HCEC 1CT (cell line): Measurements from ENCODE around the gene FSTL4.
"Not testable (repeated sequence)": the region's sequence is repeated elsewhere in the genome, so short reads cannot be mapped to it uniquely, and the experiment has no call there.

Experiments used
- DNase-seq: peaks from one replicate; pipeline ENCODE4 v3.0.0-alpha.2; 2017

The FSTL4 gene

DNA sequence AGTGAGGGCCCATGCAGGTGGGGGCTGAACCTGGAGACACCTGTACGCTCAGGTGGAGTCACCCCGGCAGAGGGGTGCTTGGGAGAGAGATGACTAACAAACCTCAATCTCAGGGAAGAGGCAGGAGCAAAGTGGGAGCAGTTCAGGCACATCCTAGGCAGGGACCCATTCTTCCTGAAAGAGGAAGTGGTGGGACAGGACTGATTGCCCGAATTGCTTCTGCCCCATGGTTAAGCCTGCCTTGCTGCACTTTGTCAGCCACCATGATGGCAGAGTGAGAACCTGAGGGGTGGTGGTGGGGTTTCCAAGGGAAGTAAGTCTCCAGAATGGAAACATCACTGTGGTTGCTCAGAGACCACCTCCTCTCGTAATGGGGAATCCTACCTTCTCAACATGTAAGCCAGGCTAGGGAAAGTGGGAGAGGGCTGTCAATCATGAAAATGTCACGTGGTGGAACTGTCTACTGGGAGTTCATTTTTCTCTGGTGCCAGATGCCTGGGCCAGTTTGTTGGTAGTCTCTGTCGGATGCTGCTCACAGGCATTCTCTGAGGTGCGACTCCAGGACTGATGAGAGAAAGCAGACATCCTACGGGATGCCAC is 410.2 kb downstream of the FSTL4 start:
- no peak for DNase-seq

DNA sequence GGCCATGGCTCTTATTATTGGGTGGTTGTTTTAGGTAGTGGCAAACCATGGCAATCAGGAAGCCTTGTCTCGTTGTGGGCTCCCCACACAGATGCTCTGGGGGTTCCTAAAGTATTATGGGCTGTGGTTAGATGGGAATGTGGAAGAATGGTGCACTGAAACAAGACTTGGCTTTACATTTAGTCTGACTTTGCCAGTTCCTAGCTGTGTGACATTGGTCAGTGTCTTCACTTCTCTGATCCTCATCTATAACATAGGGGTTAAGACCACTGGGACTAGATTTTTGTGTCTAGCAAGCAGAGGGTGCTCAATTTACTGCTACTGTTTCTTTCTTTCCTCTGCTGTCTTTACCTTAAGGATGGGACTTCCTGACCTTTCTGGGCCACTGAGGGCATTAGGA is 411.0 kb downstream of the FSTL4 start:
- DNase-seq: no peak

DNA sequence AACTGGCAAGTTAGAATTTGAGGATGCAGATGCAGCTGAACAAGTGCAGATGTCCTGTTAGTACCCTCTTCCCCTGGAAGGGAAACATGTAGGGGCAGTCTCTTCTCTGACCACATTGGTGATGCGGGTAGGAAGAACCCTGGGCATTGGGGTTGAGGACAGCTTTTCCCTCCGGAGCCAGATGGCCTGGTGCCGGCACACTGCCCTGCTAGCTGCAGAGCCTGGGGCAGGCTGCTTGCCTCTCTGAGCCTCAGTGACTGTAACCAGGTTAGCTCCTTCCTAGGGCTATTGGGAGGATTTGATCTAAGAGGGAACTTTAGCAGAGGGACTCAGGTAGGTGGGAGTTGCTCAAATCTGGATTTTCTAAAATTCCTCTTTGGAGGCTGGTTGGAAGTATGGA is 412.1 kb downstream of the FSTL4 start:
- DNase-seq: no peak

DNA sequence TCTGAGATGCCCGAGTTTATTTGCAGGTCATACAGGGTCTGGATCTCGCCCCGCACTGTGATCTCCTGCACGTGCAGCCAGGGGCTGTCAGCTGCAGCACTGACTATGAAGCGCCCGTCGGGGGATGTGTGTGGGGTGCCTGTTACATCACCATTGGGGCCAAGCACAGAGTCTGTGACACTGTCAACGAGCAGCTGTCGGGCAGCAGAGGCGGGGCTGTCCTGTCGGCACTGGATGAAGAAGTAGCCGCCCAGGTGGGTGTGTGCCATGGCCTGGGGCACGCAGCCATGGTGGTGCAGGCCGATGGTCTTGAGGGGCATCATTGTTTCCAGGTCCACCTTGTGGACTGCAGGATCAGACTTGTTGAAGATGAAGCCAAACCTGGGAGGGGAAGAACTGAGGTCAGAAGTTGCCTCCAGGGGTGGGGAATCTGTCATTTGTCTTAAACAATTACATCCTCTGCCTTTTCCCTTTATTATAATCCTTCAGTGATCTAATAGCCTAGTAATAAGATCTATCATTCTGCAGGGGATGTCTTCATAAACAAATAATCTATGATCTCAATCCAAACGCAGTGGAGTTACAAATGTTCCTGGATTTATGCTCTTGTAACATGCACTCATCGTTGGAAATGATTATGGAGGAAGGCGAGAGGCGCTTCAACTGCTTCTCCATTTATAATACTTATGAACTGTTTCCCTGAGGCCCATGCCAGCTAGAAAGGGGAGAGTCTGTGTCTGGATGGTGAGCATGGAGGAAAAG is 412.7 kb downstream of the FSTL4 start:
- DNase-seq: no peak

- no peak for DNase-seq
Observed at GRCh38 chr5:133198511-133198910, 413.8 kb downstream of the FSTL4 start.

- no peak for DNase-seq
Observed at GRCh38 chr5:133196441-133197085, 415.8 kb downstream of the FSTL4 start.

DNA sequence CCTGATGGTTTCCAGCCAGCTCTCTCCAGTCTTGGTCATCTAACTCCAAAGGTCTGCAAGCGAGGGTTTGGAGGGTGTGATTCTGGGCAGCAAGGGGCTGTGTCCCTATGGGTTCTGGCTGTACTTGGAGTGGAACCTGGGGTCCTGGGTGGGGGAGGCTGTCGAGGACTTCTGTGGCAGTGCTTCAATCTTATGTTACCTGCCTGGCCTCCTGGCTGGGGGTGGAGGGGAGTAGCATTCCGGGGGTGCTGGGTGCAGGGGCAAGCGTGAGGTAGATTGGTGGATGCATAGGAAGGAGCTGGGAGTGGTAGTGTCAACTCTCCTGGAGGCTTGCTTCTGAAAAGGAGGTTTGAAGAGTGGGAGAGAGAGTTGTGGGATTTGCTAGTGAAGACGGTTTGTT is 417.1 kb downstream of the FSTL4 start:
- no peak for DNase-seq

- no peak for DNase-seq
Observed at GRCh38 chr5:133193794-133194193, 418.5 kb downstream of the FSTL4 start.

DNA sequence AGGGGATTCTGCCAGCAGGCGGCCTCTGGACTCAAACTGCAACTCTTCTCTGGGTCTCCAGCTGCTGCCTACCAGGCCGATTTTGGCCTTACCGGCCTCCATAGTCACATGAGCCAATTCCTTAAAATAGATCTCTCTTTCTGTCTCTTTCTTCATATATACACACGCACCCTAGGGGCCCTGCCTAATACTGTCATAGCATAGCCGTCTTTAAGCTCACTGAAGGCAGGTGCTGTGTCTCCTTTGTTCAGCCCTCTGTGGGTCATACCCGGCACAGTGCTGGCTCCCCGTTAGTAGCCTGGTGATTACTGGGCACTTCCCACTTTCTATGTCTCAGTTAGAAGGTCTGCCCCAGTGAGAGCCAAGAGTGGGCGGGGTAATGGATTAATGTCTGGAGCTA is 419.6 kb downstream of the FSTL4 start:
- no peak for DNase-seq

- no peak for DNase-seq
Observed at GRCh38 chr5:133189881-133190280, 422.5 kb downstream of the FSTL4 start.

- no peak for DNase-seq
Observed at GRCh38 chr5:133179405-133179804, 432.9 kb downstream of the FSTL4 start.

DNA sequence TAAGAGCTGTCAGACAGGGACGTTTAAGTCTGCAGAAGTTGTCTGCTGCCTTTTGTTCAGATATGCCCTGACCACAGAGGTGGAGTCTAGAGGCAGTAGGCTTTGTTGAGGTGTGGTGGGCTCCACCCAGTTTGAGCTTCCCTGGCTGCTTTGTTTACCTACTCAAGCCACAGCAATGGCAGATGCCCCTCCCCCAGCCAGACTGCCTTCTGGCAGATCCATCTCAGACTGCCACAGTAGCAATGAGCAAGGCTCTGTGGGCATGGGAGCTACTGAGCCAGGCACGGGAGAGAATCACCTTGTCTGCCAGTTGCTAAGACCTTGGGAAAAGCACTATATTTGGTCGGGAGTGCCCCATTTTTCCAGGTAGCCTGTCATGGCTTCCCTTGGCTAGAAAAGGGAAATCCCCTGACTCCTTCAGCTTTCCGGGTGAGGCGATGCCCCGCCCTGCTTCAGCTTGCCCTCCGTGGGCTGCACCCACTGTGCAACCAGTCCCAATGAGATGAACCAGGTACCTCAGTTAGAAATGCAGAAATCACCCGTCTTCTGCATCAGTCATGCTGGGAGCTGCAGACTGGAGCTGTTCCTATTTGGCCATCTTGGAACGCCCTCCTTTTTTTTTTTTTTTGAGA is 441.5 kb downstream of the FSTL4 start:
- not testable (repeated sequence) for DNase-seq

DNA sequence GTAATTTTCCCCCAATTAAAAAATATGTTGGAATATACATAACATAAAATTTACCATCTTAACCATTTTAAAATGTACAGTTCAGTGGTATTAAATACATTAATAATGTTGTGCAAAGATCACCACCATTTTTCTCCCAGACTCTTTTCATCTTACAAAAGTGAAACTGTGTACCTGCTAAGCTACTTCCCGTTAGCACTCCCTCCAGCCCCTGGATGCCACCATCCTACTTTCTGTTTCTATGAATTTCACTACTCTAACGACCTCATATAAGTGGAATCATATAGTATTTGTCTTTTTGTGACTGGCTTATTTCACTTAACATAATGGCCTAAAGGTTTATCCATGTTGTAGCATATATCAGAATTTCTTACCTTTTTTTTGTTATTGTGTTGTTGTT is 447.6 kb downstream of the FSTL4 start:
- no peak for DNase-seq

GRCh38 chr5:133163839-133164238 is 448.5 kb downstream of the FSTL4 start:
- no peak for DNase-seq

DNA sequence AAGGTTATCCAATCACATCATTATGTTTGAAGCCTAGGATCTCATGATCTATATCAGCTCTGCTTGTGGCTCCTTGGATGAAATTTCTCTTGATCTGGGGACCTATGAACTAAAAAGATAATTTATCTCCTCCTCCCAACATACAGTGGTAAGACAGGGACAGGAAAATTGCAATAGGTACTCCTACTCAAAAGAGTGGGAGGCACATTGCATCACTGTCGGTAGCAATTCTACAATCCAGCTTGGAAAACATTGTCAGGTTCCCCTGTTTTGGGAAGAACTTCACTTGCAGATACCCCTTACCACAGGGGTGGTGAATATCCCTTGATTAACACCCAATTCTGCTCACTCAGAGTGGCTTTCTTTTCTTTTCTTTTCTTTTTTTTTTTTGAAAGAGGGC is 452.8 kb downstream of the FSTL4 start:
- no peak for DNase-seq

- DNase-seq: no peak
Observed at GRCh38 chr5:133155326-133155969, 456.9 kb downstream of the FSTL4 start.

DNA sequence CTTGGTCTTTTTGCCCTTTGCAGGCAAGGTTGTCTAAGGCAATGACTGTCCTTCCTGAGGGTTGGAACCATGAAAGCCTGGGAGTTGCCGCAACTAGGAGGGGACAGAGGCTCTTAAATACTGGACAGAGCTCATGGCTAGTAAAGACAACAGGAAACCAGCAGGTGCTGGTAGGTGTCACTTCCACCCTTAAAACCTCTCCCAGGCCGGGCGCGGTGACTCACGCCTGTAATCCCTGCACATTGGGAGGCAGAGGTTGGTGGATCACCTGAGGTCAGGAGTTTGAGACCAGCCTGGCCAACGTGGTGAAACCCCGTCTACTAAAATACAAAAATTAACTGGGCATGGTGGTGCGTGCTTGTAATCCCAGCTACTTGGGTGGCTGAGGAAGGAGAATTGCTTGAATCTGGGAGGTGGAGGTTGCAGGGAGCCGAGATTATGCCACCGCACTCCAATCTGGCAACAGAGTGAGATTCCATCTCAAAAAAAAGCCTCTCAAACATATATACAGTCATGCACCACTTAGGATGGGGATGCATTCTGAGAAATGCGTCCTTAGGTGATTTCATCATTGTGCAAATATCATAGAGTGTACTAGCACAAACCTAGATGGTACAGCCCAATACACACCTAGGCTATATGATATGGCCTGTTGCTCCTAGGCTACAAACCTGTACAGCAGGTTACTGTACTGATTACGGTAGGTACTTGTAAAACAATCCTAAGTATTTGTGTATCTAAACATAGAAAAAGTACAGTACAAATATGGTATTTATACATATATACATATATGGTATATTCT is 457.9 kb downstream of the FSTL4 start:
- no peak for DNase-seq

DNA sequence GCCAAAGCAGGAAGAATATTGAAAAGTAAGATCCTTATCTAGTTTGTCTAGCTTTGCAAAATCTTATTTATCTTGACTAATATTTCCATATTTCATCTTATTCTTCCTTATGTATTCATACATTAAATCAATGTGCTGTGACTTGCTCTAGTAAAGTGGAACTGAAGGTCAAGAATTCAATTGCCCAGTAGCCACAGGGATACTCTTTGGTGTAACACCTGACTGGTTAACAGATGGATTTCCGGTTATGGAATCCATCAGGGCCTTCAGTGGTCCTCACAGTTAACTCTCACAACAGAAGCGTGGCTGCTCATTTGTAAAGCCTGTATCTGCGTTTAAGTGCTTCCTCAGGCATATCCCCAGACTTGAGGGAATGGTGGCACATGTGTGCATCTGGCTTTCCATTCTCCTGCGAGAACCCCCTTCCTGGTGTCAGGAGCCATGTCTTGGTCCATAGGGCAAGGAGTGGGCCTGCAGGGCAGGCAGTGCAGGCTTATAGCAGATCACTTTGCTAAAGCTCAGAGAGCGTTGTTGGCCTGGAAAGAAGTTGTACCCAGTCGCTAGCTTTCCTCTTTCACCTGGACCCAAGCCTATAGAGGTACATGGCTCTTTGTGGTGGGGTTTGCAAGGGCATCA is 461.3 kb downstream of the FSTL4 start:
- DNase-seq: no peak

GRCh38 chr5:133149345-133149744 is 463.0 kb downstream of the FSTL4 start:
- no peak for DNase-seq

- no peak for DNase-seq
Observed at GRCh38 chr5:133147815-133148567, 464.4 kb downstream of the FSTL4 start.

DNA sequence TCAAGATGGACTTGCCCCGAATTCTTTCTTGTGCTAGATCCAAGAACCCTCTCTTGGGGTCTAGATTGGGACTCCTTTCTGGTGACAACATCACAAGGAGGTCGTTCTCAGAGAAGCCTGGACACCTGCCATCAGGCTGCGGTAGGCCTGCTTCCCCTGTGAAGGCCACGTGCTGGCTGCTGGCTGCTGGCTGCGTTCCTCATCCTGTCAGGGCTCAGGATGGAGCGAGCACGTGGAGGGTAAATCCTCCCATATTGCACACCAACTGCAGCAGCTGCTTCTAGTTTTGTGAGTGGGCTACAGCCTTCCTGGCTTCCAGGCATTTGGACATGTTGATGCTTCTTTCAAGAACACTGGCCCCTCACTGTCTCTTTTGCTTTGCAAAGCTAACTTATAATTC is 464.9 kb downstream of the FSTL4 start:
- DNase-seq: no peak
